Trophoblast cell (in vitro differentiated cells and primary cell): ENCODE results near the gene ASPSCR1.
A peak's percentile ranks its signal among the peaks of the same experiment; 100 is the strongest.

ENCODE experiments used
- DNase-seq, 2 donors: peaks; one replicate each; pipeline ENCODE4 v3.0.0-alpha.2; 2016
- H2AFZ ChIP-seq: 2 replicates; pipeline ENCODE4 v1.6.1; 2013; ENCODE audit warnings: low read length, moderate library complexity, mild to moderate bottlenecking; ENCODE audit not compliant: insufficient read depth, poor library complexity
- H2AK5ac ChIP-seq: 2 replicates; pipeline ENCODE4 v1.6.1; 2013; ENCODE audit warnings: mild to moderate bottlenecking, low read length
- H2BK120ac ChIP-seq: 2 replicates; pipeline ENCODE4 v1.6.1; 2013; ENCODE audit warnings: low read length, mild to moderate bottlenecking, moderate library complexity; ENCODE audit not compliant: insufficient read depth, poor library complexity
- H2BK12ac ChIP-seq: 2 replicates; pipeline ENCODE4 v1.6.1; 2013; ENCODE audit warnings: mild to moderate bottlenecking, low read length, moderate library complexity
- H2BK5ac ChIP-seq: 2 replicates; pipeline ENCODE4 v1.6.1; 2013; ENCODE audit warnings: low read length, low read depth, moderate library complexity, mild to moderate bottlenecking; ENCODE audit not compliant: poor library complexity
- H3K14ac ChIP-seq: 2 replicates; pipeline ENCODE4 v1.6.1; 2013; ENCODE audit warnings: mild to moderate bottlenecking, low read length
- H3K18ac ChIP-seq: 2 replicates; pipeline ENCODE4 v1.6.1; 2013; ENCODE audit warnings: mild to moderate bottlenecking, low read length
- H3K23ac ChIP-seq: 2 replicates; pipeline ENCODE4 v1.6.1; 2013; ENCODE audit warnings: low read length
- H3K27ac ChIP-seq: 2 replicates; pipeline ENCODE4 v1.5.1; 2013; ENCODE audit warnings: low read depth, mild to moderate bottlenecking, inconsistent platforms, low read length, moderate library complexity
- H3K27me3 ChIP-seq: 2 replicates; pipeline ENCODE4 v1.6.1; 2013; ENCODE audit warnings: inconsistent platforms, mild to moderate bottlenecking, low read length, moderate library complexity; ENCODE audit not compliant: insufficient read depth
- H3K36me3 ChIP-seq, 2 experiments: 1 replicate in 1 of 2; 2 replicates in 1 of 2; pipeline ENCODE4 v1.6.1; 2013; ENCODE audit warnings: low read length in 2 of 2, mild to moderate bottlenecking in 2 of 2, moderate library complexity in 1 of 2; ENCODE audit not compliant: insufficient read depth in 2 of 2, control insufficient read depth in 1 of 2
- H3K4ac ChIP-seq: 2 replicates; pipeline ENCODE4 v1.6.1; 2013; ENCODE audit warnings: low read depth, mild to moderate bottlenecking, low read length, moderate library complexity
- H3K4me1 ChIP-seq, 2 experiments: 1 replicate in 1 of 2; 2 replicates in 1 of 2; pipeline ENCODE4 v1.6.1; 2013; ENCODE audit warnings: low read length in 2 of 2, mild to moderate bottlenecking in 2 of 2, moderate library complexity in 1 of 2; ENCODE audit not compliant: insufficient read depth in 2 of 2, control insufficient read depth in 1 of 2
- H3K4me2 ChIP-seq: 2 replicates; pipeline ENCODE4 v1.6.1; 2013; ENCODE audit warnings: inconsistent platforms, mild to moderate bottlenecking, low read length, moderate library complexity
- H3K4me3 ChIP-seq: 2 replicates; pipeline ENCODE4 v1.5.1; 2013; ENCODE audit warnings: mild to moderate bottlenecking, low read depth, low read length, inconsistent platforms
- H3K79me1 ChIP-seq: one replicate; pipeline ENCODE4 v1.6.1; 2013; ENCODE audit warnings: low read length
- H3K79me2 ChIP-seq: 2 replicates; pipeline ENCODE4 v1.6.1; 2013; ENCODE audit warnings: low read length, mild to moderate bottlenecking; ENCODE audit not compliant: control insufficient read depth, insufficient read depth, poor library complexity
- H3K9ac ChIP-seq: 2 replicates; pipeline ENCODE4 v1.6.1; 2013; ENCODE audit warnings: mild to moderate bottlenecking, low read length
- H3K9me3 ChIP-seq: 2 replicates; pipeline ENCODE4 v1.6.1; 2013; ENCODE audit warnings: low read depth, mild to moderate bottlenecking, control low read depth, inconsistent platforms, low read length; ENCODE audit not compliant: insufficient read depth
- H4K12ac ChIP-seq: 2 replicates; pipeline ENCODE4 v1.6.1; 2013; ENCODE audit warnings: low read depth, mild to moderate bottlenecking, low read length, moderate library complexity
- H4K8ac ChIP-seq: 2 replicates; pipeline ENCODE4 v1.6.1; 2013; ENCODE audit warnings: low read depth, mild to moderate bottlenecking, low read length, moderate library complexity
- H4K91ac ChIP-seq: one replicate; pipeline ENCODE4 v1.6.1; 2013; ENCODE audit warnings: low read depth, mild to moderate bottlenecking, low read length, moderate library complexity
- WGBS: extraction: QIAGEN DNeasy Blood & Tissue Kit; methylation state at CpG from one replicate; pipeline ENCODE4 v1.1.7; 2013; ENCODE audit warnings: missing lambda C conversion rate; ENCODE audit not compliant: insufficient read length, insufficient coverage; ENCODE audit errors: extremely low coverage; 5-methylcytosine and 5-hydroxymethylcytosine counted together

The ASPSCR1 gene

DNA sequence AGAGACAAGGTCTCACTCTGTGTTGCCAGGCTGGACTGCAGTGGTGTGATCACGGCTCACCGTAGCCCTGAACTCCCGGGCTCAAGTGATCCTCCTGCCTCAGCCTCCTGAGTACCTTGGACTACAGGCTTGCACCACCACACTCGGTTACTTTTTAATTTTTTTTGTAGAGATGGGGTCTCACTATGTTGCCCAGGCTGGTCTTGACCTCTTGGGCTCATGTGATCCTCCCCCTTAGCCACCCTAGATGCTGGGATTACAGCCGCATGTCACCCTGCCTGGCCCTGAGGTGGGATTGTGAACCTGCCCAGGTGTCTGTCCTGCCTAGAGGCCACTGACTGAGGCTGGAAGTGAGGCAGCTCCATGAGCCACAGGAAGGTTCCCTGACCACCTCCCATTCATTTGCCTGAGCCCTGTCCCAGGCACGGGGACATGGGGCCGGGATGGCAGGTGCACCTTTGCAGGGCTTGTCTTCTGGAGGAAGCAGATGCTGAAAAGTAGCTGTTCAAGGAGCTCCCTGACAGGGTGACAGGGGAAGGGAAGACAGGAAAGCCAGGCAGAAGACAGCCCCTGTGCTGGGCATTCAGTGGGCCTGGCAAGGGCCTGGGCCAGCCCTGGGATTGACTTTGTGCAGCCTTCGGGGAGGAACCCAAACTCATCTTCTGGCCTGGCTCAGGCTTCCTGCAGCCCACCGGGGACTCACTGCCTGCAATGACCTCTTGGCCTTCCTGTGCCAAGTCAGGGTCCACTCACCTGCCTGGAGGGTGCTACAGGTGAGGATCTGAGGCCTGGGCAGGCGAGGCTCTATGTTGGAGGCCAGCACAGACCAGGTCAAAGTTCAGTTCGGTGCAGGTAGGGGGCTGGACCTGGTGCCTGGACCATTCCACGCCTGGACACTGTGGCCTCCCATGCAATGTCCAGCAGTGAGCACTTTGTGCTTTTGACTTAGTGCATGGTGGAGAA lies 8.3 kb upstream of the ASPSCR1 start:
- Histone ChIP-seq H4K8ac (no peak overlapping the region), H3K4me3 (no peak overlapping the region), H3K23ac (no peak overlapping the region), H3K27me3 (no peaks in the 10 kb centered on the region), H4K12ac (no peak overlapping the region), H3K9ac (peak overlapping the region; percentile 42), H3K36me3 (no peaks in the 10 kb centered on the region), H2BK12ac (peak overlapping the region; percentile 20), H3K79me1 (peaks cover 11% of the 10 kb centered on the region), H2BK5ac (no peak overlapping the region), H3K9me3 (peaks cover 3% of the 10 kb centered on the region), H2AFZ (no peak overlapping the region), H3K27ac (no peak overlapping the region), H3K18ac (no peak overlapping the region), H3K79me2 (no peaks in the 10 kb centered on the region), H3K4me1 (peaks cover 6 to 20% of the 10 kb centered on the region in 2 experiments), H4K91ac (no peak overlapping the region), H3K14ac (no peak overlapping the region), H2AK5ac (no peak overlapping the region), H3K4me2 (no peak overlapping the region), H3K4ac (no peak overlapping the region), H2BK120ac (no peak overlapping the region)
- DNase-seq = no peak
- no CpG with 5 or more reads among the region's 12 CpGs for WGBS

GRCh38 chr17:81973432-81973831 lies 4.0 kb upstream of the ASPSCR1 start:
- Histone ChIP-seq H3K14ac (no peak overlapping the region), H3K9ac (no peak overlapping the region), H2AK5ac (no peak overlapping the region), H2BK120ac (no peak overlapping the region), H3K27me3 (no peaks in the 10 kb centered on the region), H3K4ac (no peak overlapping the region), H3K4me1 (peaks cover 4 to 13% of the 10 kb centered on the region in 2 experiments), H3K23ac (no peak overlapping the region), H4K91ac (no peak overlapping the region), H3K18ac (no peak overlapping the region), H3K4me3 (no peak overlapping the region), H2BK5ac (no peak overlapping the region), H3K79me1 (peaks cover 12% of the 10 kb centered on the region), H2AFZ (no peak overlapping the region), H4K12ac (no peak overlapping the region), H4K8ac (no peak overlapping the region), H3K27ac (no peak overlapping the region), H3K79me2 (peaks cover 7% of the 10 kb centered on the region), H3K36me3 (no peaks in the 10 kb centered on the region), H3K9me3 (peaks cover 3% of the 10 kb centered on the region), H2BK12ac (no peak overlapping the region), H3K4me2 (no peak overlapping the region)
- DNase-seq = no peak

DNA sequence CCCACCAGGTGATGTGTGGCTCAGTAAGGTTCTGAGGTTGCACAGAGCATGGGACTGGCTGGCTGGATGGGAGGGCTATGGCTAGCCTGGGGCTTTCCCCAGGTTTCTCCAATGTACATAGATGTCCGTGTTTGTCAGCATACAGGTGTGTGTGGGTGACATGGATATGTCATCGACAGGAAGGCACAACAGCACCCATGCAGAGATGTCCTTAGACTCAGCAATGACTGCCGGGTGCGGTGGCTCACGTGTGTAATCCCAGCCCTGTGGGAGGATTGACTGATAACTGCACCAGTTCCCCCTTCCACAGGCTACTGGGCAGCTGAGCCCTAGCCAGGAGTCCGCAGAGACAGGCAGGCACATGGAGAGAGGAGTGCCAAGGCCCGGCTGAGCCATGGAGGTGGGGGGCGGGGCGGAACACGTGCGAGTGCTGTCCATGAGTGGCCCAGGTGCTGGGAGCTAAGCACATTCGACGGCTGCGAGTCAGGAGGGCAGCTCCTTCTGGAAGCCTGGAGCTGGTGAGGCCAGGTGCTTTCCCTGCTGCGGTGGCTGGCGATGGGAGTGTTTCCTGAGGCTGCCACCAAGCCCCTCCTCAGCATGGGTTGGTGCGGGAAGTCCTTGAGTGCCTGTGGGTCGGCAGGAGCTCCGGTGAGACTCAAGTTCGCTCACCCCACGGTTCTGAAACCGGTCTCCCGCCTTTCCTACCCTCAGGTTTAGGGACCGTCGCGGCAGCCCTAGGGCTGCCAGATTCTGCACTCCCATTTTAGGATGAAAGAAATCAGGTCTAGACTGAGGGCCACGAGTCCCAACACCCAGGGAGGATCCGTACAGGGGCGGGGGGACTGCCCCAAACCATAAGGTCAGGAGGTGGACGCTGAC lies 858 bp upstream of the ASPSCR1 start:
- DNase-seq = peak; percentile 57 to 69
- peak overlapping the region; percentile 97 for H4K12ac ChIP-seq
- WGBS = no CpG with 5 or more reads among the region's 30 CpGs

GRCh38 chr17:81978524-81979298 lies 1.3 kb downstream of the ASPSCR1 start:
- H2BK120ac ChIP-seq = peak overlapping the region; percentile 8
- peak in 1 of 2 donors; percentile 59 for DNase-seq
- H3K4me2 ChIP-seq = peak overlapping the region; percentile 31
- H3K27me3 ChIP-seq = no peaks in the 10 kb centered on the region
- no peaks in the 10 kb centered on the region for H3K9me3 ChIP-seq
- H3K9ac ChIP-seq = no peak overlapping the region
- peak overlapping the region; percentile 3 for H2BK5ac ChIP-seq
- no peak overlapping the region for H3K4me3 ChIP-seq
- H2BK12ac ChIP-seq = peak overlapping the region; percentile 46
- peak overlapping the region; percentile 88 for H3K18ac ChIP-seq
- peak overlapping the region; percentile 61 for H3K4ac ChIP-seq
- peak overlapping the region; percentile 67 for H4K8ac ChIP-seq
- WGBS = no CpG with 5 or more reads among the region's 27 CpGs
- peaks cover 0 to 3% of the 10 kb centered on the region in 2 experiments for H3K36me3 ChIP-seq
- H2AK5ac ChIP-seq = peak overlapping the region; percentile 92
- no peak overlapping the region for H3K23ac ChIP-seq
- peak overlapping the region; percentile 88 for H4K12ac ChIP-seq
- H3K27ac ChIP-seq = no peak overlapping the region
- peaks cover 10% of the 10 kb centered on the region for H3K79me2 ChIP-seq
- H2AFZ ChIP-seq = peak overlapping the region; percentile 45
- H4K91ac ChIP-seq = peak overlapping the region; percentile 55
- H3K4me1 ChIP-seq = peaks cover 32 to 41% of the 10 kb centered on the region in 2 experiments
- peaks cover 26% of the 10 kb centered on the region for H3K79me1 ChIP-seq
- H3K14ac ChIP-seq = peak overlapping the region; percentile 59

More for the DNA sequence above, 858 bp upstream of the ASPSCR1 start:
- H3K4me2 ChIP-seq = peak overlapping the region; percentile 76
- no peak overlapping the region for H3K23ac ChIP-seq
- peak overlapping the region; percentile 18 for H3K18ac ChIP-seq
- no peak overlapping the region for H2BK12ac ChIP-seq
- peaks cover 24 to 29% of the 10 kb centered on the region in 2 experiments for H3K4me1 ChIP-seq
- H3K27ac ChIP-seq = no peak overlapping the region
- H4K91ac ChIP-seq = peak overlapping the region; percentile 93
- peak overlapping the region; percentile 1 for H2AK5ac ChIP-seq
- no peaks in the 10 kb centered on the region for H3K27me3 ChIP-seq
- peaks cover 23% of the 10 kb centered on the region for H3K79me1 ChIP-seq
- peaks cover 3% of the 10 kb centered on the region for H3K9me3 ChIP-seq
- H2BK5ac ChIP-seq = peak overlapping the region; percentile 11
- peak overlapping the region; percentile 25 for H3K4ac ChIP-seq
- H4K8ac ChIP-seq = peak overlapping the region; percentile 92
- H3K36me3 ChIP-seq = no peaks in the 10 kb centered on the region
- no peak overlapping the region for H2AFZ ChIP-seq
- peaks cover 7% of the 10 kb centered on the region for H3K79me2 ChIP-seq
- peak overlapping the region; percentile 70 for H3K9ac ChIP-seq
- peak overlapping the region; percentile 82 for H3K4me3 ChIP-seq
- H2BK120ac ChIP-seq = peak overlapping the region; percentile 4
- peak overlapping the region; percentile 93 for H3K14ac ChIP-seq
